PC-3 (cell line): ENCODE measurements around the gene ERCC2. TPM values are rescaled to one million over a fixed set of nuclear protein-coding genes. Genes with fewer than 3 reads are reported as not detected.

Experiments
- ATAC-seq: fragments of 200-7000 bp; cut with Tn5 transposase; 2 replicates; pipeline ENCODE4 v1.9.1; 2020; ENCODE audit warnings: mild to moderate bottlenecking, moderate library complexity
- BruUV-seq: library from RNA; stranded (reverse); fragments of 400-500 nt; replicated peaks from 2 replicates; lab custom pipeline; 2021; lab: Mats Ljungman, UMichigan
- CTCF ChIA-PET: fragments of 300-600 bp; sonication (Branson Sonifier 250); formaldehyde crosslinking; loops from one replicate; lab custom pipeline; 2022; ENCODE audit warnings: antibody characterized with exemption; lab: Charles Lee
- POLR2A ChIA-PET: fragments of 300-600 bp; sonication (Branson Sonifier 250); formaldehyde crosslinking; loops from one replicate; lab custom pipeline; 2022; ENCODE audit warnings: antibody characterized with exemption; ENCODE audit not compliant: unreplicated experiment; lab: Charles Lee
- DNase-seq: peaks from one replicate; pipeline ENCODE4 v3.0.0-alpha.2; 2015
- H2AFZ ChIP-seq: fragments of 300-600 bp; sonication (generic); 2 replicates; pipeline ENCODE4 v1.6.0; 2016; ENCODE audit warnings: antibody characterized with exemption, low read length
- H3F3A ChIP-seq: fragments of 300-600 bp; sonication (generic); one replicate; pipeline ENCODE4 v1.6.0; 2017; ENCODE audit warnings: antibody characterized with exemption, low read length, control low read depth, mild to moderate bottlenecking; ENCODE audit not compliant: unreplicated experiment
- H3K27ac ChIP-seq: fragments of 300-600 bp; sonication (generic); 2 replicates; pipeline ENCODE4 v1.5.1; 2016; ENCODE audit warnings: mild to moderate bottlenecking, low read length
- H3K27me3 ChIP-seq: fragments of 300-600 bp; sonication (generic); 2 replicates; pipeline ENCODE4 v1.6.1; 2016; ENCODE audit warnings: low read length, mixed read lengths
- H3K36me3 ChIP-seq: fragments of 300-600 bp; sonication (generic); 2 replicates; pipeline ENCODE4 v1.6.1; 2016; ENCODE audit warnings: low read depth, mixed run types, low read length, mixed read lengths
- H3K4me1 ChIP-seq: fragments of 300-600 bp; sonication (generic); 2 replicates; pipeline ENCODE4 v1.5.1; 2016; ENCODE audit warnings: low read length; ENCODE audit not compliant: insufficient read depth
- H3K4me2 ChIP-seq: fragments of 300-600 bp; sonication (generic); 2 replicates; pipeline ENCODE4 v1.6.0; 2016; ENCODE audit warnings: low read length
- H3K4me3 ChIP-seq: fragments of 300-600 bp; sonication (generic); 2 replicates; pipeline ENCODE4 v1.5.1; 2016; ENCODE audit warnings: mild to moderate bottlenecking, low read length, mixed read lengths
- H3K79me2 ChIP-seq: fragments of 300-600 bp; sonication (generic); 2 replicates; pipeline ENCODE4 v1.6.1; 2017; ENCODE audit warnings: low read length, mixed read lengths
- H3K9ac ChIP-seq: fragments of 300-600 bp; sonication (generic); 2 replicates; pipeline ENCODE4 v1.6.0; 2016; ENCODE audit warnings: mild to moderate bottlenecking, low read length
- H3K9me2 ChIP-seq: fragments of 300-600 bp; sonication (generic); replicated peaks from 2 replicates; pipeline ENCODE4 v1.6.1; 2016; ENCODE audit warnings: mixed run types, low read length, mixed read lengths
- H3K9me3 ChIP-seq: fragments of 300-600 bp; sonication (generic); 2 replicates; pipeline ENCODE4 v1.6.1; 2016; ENCODE audit warnings: low read length, mixed read lengths
- H4K20me1 ChIP-seq: fragments of 300-600 bp; sonication (generic); 2 replicates; pipeline ENCODE4 v1.6.1; 2016; ENCODE audit warnings: low read length, mixed read lengths
- CTCF ChIP-seq: fragments of 300-600 bp; sonication (generic); conservative IDR thresholded peaks from 2 replicates; pipeline ENCODE4 v1.5.1; 2017; ENCODE audit warnings: antibody characterized with exemption, low read depth, mild to moderate bottlenecking, low read length
- EZH2 ChIP-seq: fragments of 300-600 bp; sonication (generic); IDR thresholded peaks from one replicate; pipeline ENCODE4 v1.6.1; 2017; ENCODE audit warnings: antibody characterized with exemption, mild to moderate bottlenecking, low read length; ENCODE audit not compliant: unreplicated experiment
- EZH2phosphoT487 ChIP-seq: fragments of 300-600 bp; sonication (generic); IDR thresholded peaks from 2 replicates; pipeline ENCODE4 v1.6.1; 2018; ENCODE audit warnings: mild to moderate bottlenecking, antibody characterized with exemption, low read length, borderline replicate concordance
- intact Hi-C: fragments of 100-400 bp; cut with micrococcal nuclease; formaldehyde crosslinking; loops from 2 replicates; pipeline ENCODE4 v1.9.0; 2023
- total RNA-seq: library from RNA; depleted of rRNA; stranded (reverse); fragments of >200 nt; gene quantifications from 2 replicates; pipeline ENCODE4 v1.2.3, GENCODE V29; 2014

Gene ERCC2
- total RNA-seq, 1 experiment from 2014 or later = 48.0 TPM

GRCh38 chr19:45346449-45346848 lies 23.9 kb downstream of the ERCC2 start:
- intact Hi-C loops = no loop called here
- H3K4me3 ChIP-seq = no peak overlapping the region
- POLR2A ChIA-PET = no interaction called here
- CTCF ChIA-PET = no interaction called here
- H3K27me3 ChIP-seq = no peaks in the 10 kb centered on the region
- H2AFZ ChIP-seq = no peak overlapping the region
- DNase-seq (no peak), ATAC-seq (no peak)
- H3K79me2 ChIP-seq = 0 out of 2 replicates have a peak, but pooled peaks cover 6% of the 10 kb centered on the region
- BruUV-seq = no TSS peak
- no peaks in the 10 kb centered on the region for H3F3A ChIP-seq
- TF ChIP-seq CTCF = no peak
- H4K20me1 ChIP-seq = no peaks in the 10 kb centered on the region
- no peak overlapping the region for H3K27ac ChIP-seq
- no peaks in the 10 kb centered on the region for H3K9me2 ChIP-seq
- H3K9ac ChIP-seq = no peak overlapping the region
- H3K36me3 ChIP-seq = no peaks in the 10 kb centered on the region
- no peak overlapping the region for H3K4me2 ChIP-seq
- H3K4me1 ChIP-seq = peaks cover 6% of the 10 kb centered on the region; the same call in 1 of the 2 replicates
- no peaks in the 10 kb centered on the region for H3K9me3 ChIP-seq

- ATAC-seq (no peak), DNase-seq (no peak)
- H2AFZ ChIP-seq = no peak overlapping the region
- no peaks in the 10 kb centered on the region for H3K36me3 ChIP-seq
- H4K20me1 ChIP-seq = no peaks in the 10 kb centered on the region
- H3K4me3 ChIP-seq = no peak overlapping the region
- H3K27ac ChIP-seq = no peak overlapping the region
- ChIA-PET CTCF (no interaction called here), POLR2A (no interaction called here)
- peaks cover 10% of the 10 kb centered on the region; the same call in 1 of the 2 replicates for H3K4me1 ChIP-seq
- no peaks in the 10 kb centered on the region for H3K27me3 ChIP-seq
- no peaks in the 10 kb centered on the region for H3K9me3 ChIP-seq
- H3K79me2 ChIP-seq = peaks cover 12% of the 10 kb centered on the region; the same call in 1 of the 2 replicates
- no TSS peak for BruUV-seq
- no peaks in the 10 kb centered on the region for H3K9me2 ChIP-seq
- H3K9ac ChIP-seq = no peak overlapping the region
- intact Hi-C loops = no loop called here
- no peaks in the 10 kb centered on the region for H3F3A ChIP-seq
- TF ChIP-seq EZH2phosphoT487 = no peak
- no peak for TF ChIP-seq CTCF
- TF ChIP-seq EZH2 = no peak
- no peak overlapping the region for H3K4me2 ChIP-seq
These were observed 24.9 kb downstream of the ERCC2 start for GRCh38 chr19:45345506-45345860.

GRCh38 chr19:45344621-45345505 lies 25.5 kb downstream of the ERCC2 start:
- no peaks in the 10 kb centered on the region for H3F3A ChIP-seq
- intact Hi-C loops = no loop called here
- POLR2A ChIA-PET = no interaction called here
- no peak overlapping the region for H3K4me2 ChIP-seq
- H3K4me1 ChIP-seq = peaks cover 10% of the 10 kb centered on the region; the same call in 1 of the 2 replicates
- H3K79me2 ChIP-seq = peaks cover 12% of the 10 kb centered on the region; the same call in 1 of the 2 replicates
- no peaks in the 10 kb centered on the region for H3K27me3 ChIP-seq
- H4K20me1 ChIP-seq = no peaks in the 10 kb centered on the region
- no peak overlapping the region for H2AFZ ChIP-seq
- CTCF ChIA-PET = no interaction called here
- BruUV-seq = no TSS peak
- no peaks in the 10 kb centered on the region for H3K36me3 ChIP-seq
- DNase-seq = no peak
- no peak overlapping the region for H3K27ac ChIP-seq
- no peak overlapping the region for H3K9ac ChIP-seq
- H3K9me2 ChIP-seq = no peaks in the 10 kb centered on the region
- ATAC-seq = no peak
- no peaks in the 10 kb centered on the region for H3K9me3 ChIP-seq
- TF ChIP-seq EZH2 = no peak
- TF ChIP-seq EZH2phosphoT487 = no peak
- TF ChIP-seq CTCF = no peak
- no peak overlapping the region for H3K4me3 ChIP-seq
